BE2C (cell line): Measurements from ENCODE around the gene ME2.

Experiments
- DNase-seq: peaks from one replicate; pipeline ENCODE4 v3.0.0-alpha.2; 2020
- H3K27me3 ChIP-seq: fragments of 250-450 bp; sonication (Bioruptor Pico); 2 replicates; pipeline ENCODE4 v1.5.1; 2020; ENCODE audit warnings: mild to moderate bottlenecking
- H3K36me3 ChIP-seq: fragments of 250-450 bp; sonication (Bioruptor Pico); 2 replicates; pipeline ENCODE4 v1.5.1; 2020; ENCODE audit warnings: mild to moderate bottlenecking
- H3K4me1 ChIP-seq: fragments of 250-450 bp; sonication (Bioruptor Pico); 2 replicates; pipeline ENCODE4 v1.5.1; 2020
- H3K4me3 ChIP-seq: 2 replicates; pipeline ENCODE4 v1.5.1; 2011; ENCODE audit warnings: low read depth, low read length
- H3K9me3 ChIP-seq: fragments of 250-450 bp; sonication (Bioruptor Pico); 2 replicates; pipeline ENCODE4 v1.5.1; 2020
- TF ChIP-seq, protein P1 (sequence below): IDR thresholded peaks from 2 replicates; pipeline ENCODE4 v1.5.1; 2012; ENCODE audit warnings: mild to moderate bottlenecking, low read depth, low read length

The ME2 gene

DNA sequence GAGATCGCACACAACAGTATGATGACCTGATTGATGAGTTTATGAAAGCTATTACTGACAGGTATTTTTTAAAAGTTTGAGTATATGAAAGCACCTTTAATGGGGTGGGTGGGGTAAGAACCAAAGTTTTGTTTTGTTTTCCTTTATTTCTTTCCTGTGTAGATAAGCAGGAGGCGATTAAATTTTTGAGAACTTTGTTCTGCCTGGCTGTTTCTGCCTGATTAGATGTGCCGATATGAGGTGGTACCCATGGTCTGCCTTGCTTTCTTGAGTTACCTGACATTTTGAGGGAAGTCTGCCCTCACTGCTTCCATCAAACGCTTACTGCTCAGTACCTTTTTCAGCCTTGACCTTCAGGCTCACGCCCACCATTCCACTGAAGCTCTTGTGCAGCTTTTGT lies 39.2 kb downstream of the ME2 start:
- Histone ChIP-seq H3K36me3 (no peaks in the 10 kb centered on the region), H3K9me3 (no peaks in the 10 kb centered on the region)
- DNase-seq: no peak

DNA sequence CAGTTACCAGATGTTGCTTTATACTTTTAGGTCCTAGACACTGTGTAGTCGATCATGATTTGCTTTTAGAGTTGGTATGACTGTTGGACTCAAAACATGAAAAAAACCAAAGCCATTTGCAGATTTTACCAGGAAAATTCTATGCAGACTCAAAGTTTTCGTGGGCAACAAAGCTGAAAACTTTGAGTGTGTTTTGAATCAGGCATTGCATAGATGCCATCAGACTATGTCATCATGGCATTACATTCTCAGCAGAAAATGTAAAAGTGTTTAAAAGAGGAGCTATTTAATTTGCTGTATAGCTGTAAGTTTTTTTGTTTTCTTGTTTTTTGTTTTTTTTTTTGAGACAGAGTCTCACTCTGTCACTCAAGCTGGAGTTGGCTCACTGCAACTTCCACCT lies 45.5 kb downstream of the ME2 start:
- TF ChIP-seq, protein P1, sequence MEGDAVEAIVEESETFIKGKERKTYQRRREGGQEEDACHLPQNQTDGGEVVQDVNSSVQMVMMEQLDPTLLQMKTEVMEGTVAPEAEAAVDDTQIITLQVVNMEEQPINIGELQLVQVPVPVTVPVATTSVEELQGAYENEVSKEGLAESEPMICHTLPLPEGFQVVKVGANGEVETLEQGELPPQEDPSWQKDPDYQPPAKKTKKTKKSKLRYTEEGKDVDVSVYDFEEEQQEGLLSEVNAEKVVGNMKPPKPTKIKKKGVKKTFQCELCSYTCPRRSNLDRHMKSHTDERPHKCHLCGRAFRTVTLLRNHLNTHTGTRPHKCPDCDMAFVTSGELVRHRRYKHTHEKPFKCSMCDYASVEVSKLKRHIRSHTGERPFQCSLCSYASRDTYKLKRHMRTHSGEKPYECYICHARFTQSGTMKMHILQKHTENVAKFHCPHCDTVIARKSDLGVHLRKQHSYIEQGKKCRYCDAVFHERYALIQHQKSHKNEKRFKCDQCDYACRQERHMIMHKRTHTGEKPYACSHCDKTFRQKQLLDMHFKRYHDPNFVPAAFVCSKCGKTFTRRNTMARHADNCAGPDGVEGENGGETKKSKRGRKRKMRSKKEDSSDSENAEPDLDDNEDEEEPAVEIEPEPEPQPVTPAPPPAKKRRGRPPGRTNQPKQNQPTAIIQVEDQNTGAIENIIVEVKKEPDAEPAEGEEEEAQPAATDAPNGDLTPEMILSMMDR: no peak
- Histone ChIP-seq H3K4me1 (no peaks in the 10 kb centered on the region), H3K36me3 (no peaks in the 10 kb centered on the region), H3K9me3 (no peaks in the 10 kb centered on the region), H3K27me3 (no peaks in the 10 kb centered on the region), H3K4me3 (no peak overlapping the region)
- no peak for DNase-seq

More for the DNA sequence above, 39.2 kb downstream of the ME2 start:
- no peaks in the 10 kb centered on the region for H3K4me1 ChIP-seq
- H3K27me3 ChIP-seq: no peaks in the 10 kb centered on the region
- TF ChIP-seq, protein P1: no peak
- H3K4me3 ChIP-seq: no peak overlapping the region

DNA sequence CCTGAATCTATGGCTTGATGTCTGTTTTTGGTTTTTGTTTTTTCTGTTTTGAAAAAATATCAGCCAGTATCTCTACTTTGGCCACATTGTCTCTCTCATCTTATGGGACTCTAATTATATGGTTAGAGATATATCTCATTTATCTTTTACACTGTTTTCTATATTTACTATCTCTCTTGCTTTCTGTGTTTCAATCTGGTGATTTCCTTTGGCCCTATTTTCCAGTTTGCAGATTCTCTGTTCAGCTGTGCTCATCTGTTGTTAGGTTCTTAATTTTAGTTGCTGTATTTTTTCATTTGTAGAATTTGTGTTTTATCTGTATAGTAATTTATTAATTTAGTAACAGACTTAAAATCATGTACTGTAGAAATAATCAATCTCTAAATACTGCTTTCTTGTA lies 47.6 kb downstream of the ME2 start:
- Histone ChIP-seq H3K27me3 (no peaks in the 10 kb centered on the region), H3K36me3 (no peaks in the 10 kb centered on the region), H3K4me3 (no peak overlapping the region), H3K9me3 (no peaks in the 10 kb centered on the region), H3K4me1 (no peaks in the 10 kb centered on the region)
- TF ChIP-seq, protein P1: no peak
- no peak for DNase-seq

DNA sequence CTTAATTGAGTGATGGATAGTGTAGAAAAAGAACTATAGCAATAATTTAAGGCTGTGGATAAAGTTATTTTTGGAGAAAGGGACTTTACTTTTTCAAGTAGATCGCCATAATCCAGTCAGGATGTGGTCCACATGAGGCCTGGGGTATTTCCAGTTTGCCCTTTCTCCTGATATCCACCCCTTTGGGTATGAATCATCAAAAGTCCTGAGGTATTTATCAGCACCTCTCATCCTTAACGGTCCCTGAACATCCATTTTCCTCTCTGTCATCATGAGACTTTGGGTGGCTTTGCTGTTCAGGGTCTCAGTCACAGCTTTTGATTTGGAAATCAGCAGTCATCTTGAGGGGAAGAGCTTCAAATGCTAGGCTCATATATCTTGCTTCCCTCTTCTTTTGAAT lies 49.6 kb downstream of the ME2 start:
- no peak overlapping the region for H3K4me3 ChIP-seq
- no peak for DNase-seq
- H3K4me1 ChIP-seq: no peaks in the 10 kb centered on the region
- TF ChIP-seq, protein P1: no peak
- H3K27me3 ChIP-seq: no peaks in the 10 kb centered on the region
- no peaks in the 10 kb centered on the region for H3K36me3 ChIP-seq
- H3K9me3 ChIP-seq: no peaks in the 10 kb centered on the region

DNA sequence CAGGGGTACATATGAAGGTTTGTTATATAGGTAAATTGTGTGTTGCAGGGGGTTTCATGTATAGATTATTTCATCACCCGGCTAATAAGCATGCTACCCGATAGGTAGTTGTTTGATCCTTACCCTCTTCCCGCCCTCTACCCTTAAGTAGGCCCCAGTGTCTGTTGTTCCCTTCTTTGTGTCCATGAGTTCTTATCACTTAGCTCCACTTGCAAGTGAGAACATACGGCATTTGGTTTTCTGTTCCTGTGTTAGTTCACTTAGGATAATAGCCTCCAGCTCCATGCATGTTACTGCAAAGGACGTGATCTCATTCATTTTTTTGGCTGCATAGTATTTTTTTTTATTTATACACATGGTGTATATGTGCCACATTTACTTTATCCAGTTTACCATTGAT lies 54.8 kb downstream of the ME2 start:
- no peak for DNase-seq
- Histone ChIP-seq H3K27me3 (no peaks in the 10 kb centered on the region), H3K4me1 (no peaks in the 10 kb centered on the region), H3K36me3 (no peaks in the 10 kb centered on the region), H3K4me3 (no peak overlapping the region), H3K9me3 (no peaks in the 10 kb centered on the region)
- TF ChIP-seq, protein P1: no peak

DNA sequence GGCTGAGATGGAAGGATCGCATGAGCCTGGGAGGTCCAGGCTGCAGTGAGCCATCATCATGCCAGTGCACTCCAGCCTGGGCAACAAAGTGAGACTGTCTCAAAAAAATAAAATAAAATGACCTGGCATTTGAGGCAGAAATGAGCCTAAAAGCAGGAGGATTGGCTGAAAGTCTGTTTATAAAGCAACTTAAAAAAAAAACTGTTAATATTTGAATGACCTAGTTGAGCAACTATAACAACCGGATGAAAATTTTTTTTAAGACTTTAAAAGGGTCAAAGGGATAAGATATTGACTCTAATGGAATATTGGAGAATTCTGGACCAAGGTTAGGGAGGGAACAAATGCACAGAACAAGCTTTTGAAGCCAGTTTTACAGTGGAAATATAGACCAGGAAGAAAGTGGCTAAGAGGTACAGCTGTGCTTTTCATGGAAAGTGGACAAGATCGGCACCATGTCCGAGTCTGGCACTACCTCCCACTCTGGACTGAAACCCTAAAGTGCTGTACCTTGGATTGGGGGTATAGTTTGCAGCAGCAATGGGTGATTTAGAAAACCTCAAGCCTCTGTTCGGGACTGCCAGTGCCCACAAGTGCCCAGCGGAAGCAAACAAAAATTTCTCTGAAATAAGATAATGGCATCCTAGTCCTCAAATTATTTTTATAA lies 55.8 kb downstream of the ME2 start:
- H3K27me3 ChIP-seq: no peaks in the 10 kb centered on the region
- no peaks in the 10 kb centered on the region for H3K36me3 ChIP-seq
- H3K9me3 ChIP-seq: no peaks in the 10 kb centered on the region
- no peak for DNase-seq
- TF ChIP-seq, protein P1: no peak
- no peaks in the 10 kb centered on the region for H3K4me1 ChIP-seq
- H3K4me3 ChIP-seq: no peak overlapping the region
